B cell (primary cell): ENCODE results near the gene IFT27. TPM values are rescaled to one million over a fixed set of nuclear protein-coding genes. Genes with fewer than 3 reads are reported as not detected.

Experiments used
- ATAC-seq: fragments of 200-7000 bp; cut with Tn5 transposase; one replicate; pipeline ENCODE4 v1.10.0; 2021; ENCODE audit warnings: low read depth, mild to moderate bottlenecking, moderate number of reproducible peaks, moderate library complexity
- CTCF ChIA-PET: fragments of 350-600 bp; sonication (Branson Sonifier 250); formaldehyde crosslinking; loops from one replicate; lab custom pipeline; 2021; ENCODE audit warnings: antibody characterized with exemption, inconsistent platforms; lab: Charles Lee
- POLR2A ChIA-PET: fragments of 350-600 bp; sonication (Branson Sonifier 250); formaldehyde crosslinking; loops from one replicate; lab custom pipeline; 2021; ENCODE audit warnings: antibody characterized with exemption; lab: Charles Lee
- DNase-seq: peaks from one replicate; pipeline ENCODE4 v3.0.0; 2013
- H2AFZ ChIP-seq: 2 replicates; pipeline ENCODE4 v1.6.1; 2012; ENCODE audit warnings: mild to moderate bottlenecking, low read depth, low read length; ENCODE audit not compliant: insufficient read depth, poor library complexity, severe bottlenecking
- H3K27ac ChIP-seq, 2 donors: 1 replicate in 1 of 2; 2 replicates in 1 of 2; pipeline ENCODE4 v1.5.1; 2012 to 2013; ENCODE audit warnings: low read length in 2 of 2, mild to moderate bottlenecking in 2 of 2, moderate library complexity in 1 of 2
- H3K27me3 ChIP-seq, 4 experiments: fragments of 200-600 bp in 1 of 4; sonication (generic) in 1 of 4; replicated peaks in 1 of 4; 1 replicate in 2 of 4; 2 replicates in 2 of 4; pipeline versions ENCODE4 v1.6.1 to v1.7.0; 2013 to 2016; ENCODE audit warnings: low read length in 3 of 4, mild to moderate bottlenecking in 2 of 4, mixed read lengths in 1 of 4, moderate library complexity in 1 of 4; ENCODE audit not compliant: insufficient read depth in 4 of 4, control insufficient read depth in 3 of 4; ENCODE audit errors: control extremely low read depth in 1 of 4
- H3K36me3 ChIP-seq, 2 experiments: replicated peaks in 1 of 2; 1 replicate in 1 of 2; 2 replicates in 1 of 2; pipeline versions ENCODE4 v1.6.1 to v1.7.1; 2013; ENCODE audit warnings: low read length in 1 of 2; ENCODE audit not compliant: insufficient read depth in 2 of 2, control insufficient read depth in 1 of 2; ENCODE audit errors: control extremely low read depth in 1 of 2, extremely low read depth in 1 of 2
- H3K4me1 ChIP-seq, 2 donors: fragments of 200-600 bp in 1 of 2; sonication (generic) in 1 of 2; 1 replicate in 1 of 2; 2 replicates in 1 of 2; pipeline versions ENCODE4 v1.5.1 to v1.6.1; 2013 to 2017; ENCODE audit warnings: low read length in 2 of 2; ENCODE audit not compliant: control insufficient read depth in 2 of 2, insufficient read depth in 2 of 2
- H3K4me2 ChIP-seq: replicated peaks from 2 replicates; pipeline ENCODE3; 2012; ENCODE audit warnings: mild to moderate bottlenecking, low read depth, low read length; ENCODE audit not compliant: poor library complexity, severe bottlenecking
- H3K4me3 ChIP-seq, 5 experiments: fragments of 200-600 bp in 1 of 5; sonication (generic) in 1 of 5; 1 replicate in 3 of 5; 2 replicates in 2 of 5; pipeline versions ENCODE4 v1.5.1 to v1.7.0; 2011 to 2016; ENCODE audit warnings: low read length in 4 of 5, mild to moderate bottlenecking in 4 of 5, low read depth in 2 of 5, control low read depth in 1 of 5, moderate library complexity in 1 of 5; ENCODE audit not compliant: insufficient read depth in 1 of 5; ENCODE audit errors: control extremely low read depth in 1 of 5, extremely low read depth in 1 of 5
- H3K79me2 ChIP-seq: fragments of 200-600 bp; sonication (generic); one replicate; pipeline ENCODE4 v1.6.0; 2016; ENCODE audit warnings: low read length; ENCODE audit not compliant: control insufficient read depth, insufficient read depth
- H3K9ac ChIP-seq: fragments of 200-600 bp; sonication (generic); 2 replicates; pipeline ENCODE4 v1.6.1; 2017; ENCODE audit warnings: mild to moderate bottlenecking, low read length, moderate library complexity
- H3K9me3 ChIP-seq, 3 donors: one replicate each; pipeline versions ENCODE4 v1.6.1 to v1.7.1; 2013; ENCODE audit warnings: low read length in 2 of 3; ENCODE audit not compliant: control insufficient read depth in 2 of 3, insufficient read depth in 1 of 3; ENCODE audit errors: control extremely low read depth in 1 of 3
- H4K20me1 ChIP-seq: 2 replicates; pipeline ENCODE4 v1.6.0; 2012; ENCODE audit warnings: mild to moderate bottlenecking, low read length; ENCODE audit not compliant: insufficient read depth, control insufficient read depth, poor library complexity, severe bottlenecking
- H3K27ac Mint-ChIP-seq: one replicate; pipeline ENCODE4 v1.8.0; 2021; ENCODE audit warnings: mixed read lengths
- H3K27me3 Mint-ChIP-seq: one replicate; pipeline ENCODE4 v1.8.0; 2021; ENCODE audit warnings: mixed read lengths
- H3K4me1 Mint-ChIP-seq: one replicate; pipeline ENCODE4 v1.8.0; 2021; ENCODE audit warnings: mixed read lengths
- H3K4me3 Mint-ChIP-seq: one replicate; pipeline ENCODE4 v1.8.0; 2021; ENCODE audit warnings: mixed read lengths
- H3K9me3 Mint-ChIP-seq: one replicate; pipeline ENCODE4 v1.8.0; 2022; ENCODE audit warnings: mixed read lengths; ENCODE audit not compliant: insufficient read depth
- CTCF ChIP-seq: fragments of 200-600 bp; IDR thresholded peaks from one replicate; pipeline ENCODE4 v1.8.0; 2022; ENCODE audit warnings: antibody characterized with exemption, mild to moderate bottlenecking
- EZH2 ChIP-seq: IDR thresholded peaks from 2 replicates; pipeline ENCODE4 v1.6.1; 2012; ENCODE audit warnings: borderline replicate concordance, low read depth, mild to moderate bottlenecking, moderate library complexity, low read length; ENCODE audit not compliant: insufficient read depth, poor library complexity, severe bottlenecking
- WGBS: methylation state at CpG from one replicate; pipeline ENCODE4 v1.1.5; 2013; ENCODE audit warnings: missing lambda C conversion rate; ENCODE audit not compliant: insufficient coverage; 5-methylcytosine and 5-hydroxymethylcytosine counted together
- intact Hi-C: fragments of 100-400 bp; cut with micrococcal nuclease; formaldehyde crosslinking; loops from one replicate; pipeline ENCODE4 v1.10.0; 2022
- polyA plus RNA-seq: library from polyadenylated mRNA; depleted of rRNA; stranded (reverse); fragments of >200 nt; gene quantifications from 2 replicates; pipeline ENCODE4 v1.2.3, GENCODE V29; 2012
- total RNA-seq, 2 donors: library from RNA; stranded (reverse); fragments of 120-200 nt in 1 of 2; gene quantifications; 1 replicate in 1 of 2; 2 replicates in 1 of 2; pipeline versions ENCODE4 v1.2.3 to v1.2.4, GENCODE V29; 2013 to 2022

The IFT27 gene
- total and polyA plus RNA-seq, 2 donors (not counting 1 experiment from before 2014, with no cell fraction given), result 17.1 to 42.8 TPM

DNA sequence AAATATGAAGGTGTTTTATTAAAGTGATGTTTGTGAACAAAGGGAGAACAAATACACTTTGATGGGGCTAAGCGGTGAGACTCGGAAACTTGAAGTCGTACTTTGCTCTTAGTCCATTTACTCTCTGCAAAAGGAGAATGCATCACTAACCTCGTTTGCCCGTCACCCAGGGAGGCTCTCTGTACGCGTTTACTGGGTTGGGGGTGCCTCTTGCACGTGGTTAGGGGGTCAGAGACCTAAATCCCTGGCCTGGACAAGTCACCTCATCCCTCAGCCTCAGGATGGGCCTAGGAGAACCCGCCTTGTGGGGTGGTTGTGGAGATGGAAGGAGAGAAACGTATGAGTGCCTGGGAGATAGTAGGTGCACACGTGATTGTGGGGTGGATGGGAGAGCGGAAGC lies 803 bp upstream of the IFT27 start:
- Histone ChIP-seq H3K27ac (peak overlapping the region; percentile 31 to 80), H3K9ac (peak overlapping the region; percentile 35), H3K27me3 (no peaks in the 10 kb centered on the region), H3K9me3 (peaks cover 0 to 3% (median 0%) of the 10 kb centered on the region in 3 donors), H3K79me2 (peaks cover 10% of the 10 kb centered on the region), H4K20me1 (no peaks in the 10 kb centered on the region), H3K4me2 (peak overlapping the region; percentile 81), H3K4me3 (peak overlapping the region; percentile 6 to 82 (median 37)), H3K4me1 (peaks cover 13 to 18% of the 10 kb centered on the region in 2 donors), H2AFZ (peak overlapping the region; percentile 83), H3K36me3 (no peaks in the 10 kb centered on the region)
- peak overlapping the region; percentile 95 for H3K27ac Mint-ChIP-seq
- peaks cover 20% of the 10 kb centered on the region for H3K4me1 Mint-ChIP-seq
- intact Hi-C loops, result loop anchor here (1.0 to 10.0 kb wide), 5 partner anchors 84 to 1474 kb away; partner anchors contain the start of genes EIF3D, KCTD17, MFNG and NCF4
- ATAC-seq (no peak), DNase-seq (no peak)
- H3K4me3 Mint-ChIP-seq, result peak overlapping the region; percentile 96
- no peaks in the 10 kb centered on the region for H3K27me3 Mint-ChIP-seq
- CTCF ChIA-PET, result interaction anchor here (1.0 to 3.9 kb wide), 5 partner anchors 10 to 268 kb away, joined by 4 to 27 read pairs (median 17); no protein-coding TSS in a partner anchor
- POLR2A ChIA-PET, result interaction anchor here (1.1 to 2.0 kb wide), 3 partner anchors 83 to 294 kb away, joined by 3 to 13 read pairs (median 6); partner anchors contain the start of genes EIF3D and NCF4
- no peaks in the 10 kb centered on the region for H3K9me3 Mint-ChIP-seq
- TF ChIP-seq CTCF, result no peak
- TF ChIP-seq EZH2, result no peak
- WGBS, result 86% methylated on average over 10 of the region's 12 CpGs

DNA sequence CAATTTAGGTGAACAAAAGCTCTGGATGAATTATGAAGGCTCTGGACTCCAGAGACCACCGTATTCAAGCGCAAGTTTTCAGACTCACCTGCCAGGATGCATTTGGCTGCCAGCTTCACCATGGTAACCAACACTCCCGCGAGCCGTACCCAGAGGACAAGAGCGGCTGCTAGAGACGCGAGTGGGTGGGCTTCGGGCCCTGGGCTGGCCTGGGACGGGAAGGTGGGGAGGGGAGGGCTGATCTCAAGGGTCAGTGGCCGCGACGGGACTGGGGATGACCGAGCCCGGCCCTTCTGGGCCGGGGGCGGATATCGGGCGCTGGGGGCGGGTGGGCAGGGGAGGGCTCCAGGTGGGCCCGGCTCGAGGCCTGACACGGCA lies 344 bp downstream of the IFT27 start:
- POLR2A ChIA-PET, result interaction anchor here (0.6 to 2.0 kb wide), 9 partner anchors 19 to 861 kb away, joined by 3 to 13 read pairs (median 4); partner anchors contain the start of genes EIF3D and NCF4
- DNase-seq, result peak; percentile 70
- no peaks in the 10 kb centered on the region for H4K20me1 ChIP-seq
- H3K9me3 Mint-ChIP-seq, result no peaks in the 10 kb centered on the region
- CTCF ChIA-PET, result interaction anchor here (0.5 to 3.9 kb wide), 8 partner anchors 11 to 269 kb away, joined by 3 to 27 read pairs (median 4); no protein-coding TSS in a partner anchor
- peak overlapping the region; percentile 96 for H3K4me3 Mint-ChIP-seq
- H3K4me1 ChIP-seq, result peaks cover 13 to 17% of the 10 kb centered on the region in 2 donors
- H3K9ac ChIP-seq, result peak overlapping the region; percentile 88
- H3K9me3 ChIP-seq, result peaks cover 0 to 3% (median 0%) of the 10 kb centered on the region in 3 donors
- H3K27me3 ChIP-seq, result no peaks in the 10 kb centered on the region
- H3K4me3 ChIP-seq, result peak overlapping the region; percentile 60 to 82 (median 73)
- peak overlapping the region; percentile 87 for H3K4me2 ChIP-seq
- peak; percentile 1 for ATAC-seq
- no peaks in the 10 kb centered on the region for H3K36me3 ChIP-seq
- WGBS, result 0% methylated on average over 17 of the region's 23 CpGs
- H3K79me2 ChIP-seq, result peaks cover 13% of the 10 kb centered on the region
- intact Hi-C loops, result loop anchor here (5.0 to 10.0 kb wide), 2 partner anchors 709 to 1473 kb away; partner anchors contain the start of gene MFNG
- H3K27me3 Mint-ChIP-seq, result no peaks in the 10 kb centered on the region
- H2AFZ ChIP-seq, result peak overlapping the region; percentile 82
- peak overlapping the region; percentile 95 for H3K27ac Mint-ChIP-seq
- peaks cover 16% of the 10 kb centered on the region for H3K4me1 Mint-ChIP-seq
- peak overlapping the region; percentile 80 to 91 for H3K27ac ChIP-seq
- TF ChIP-seq EZH2 (no peak), CTCF (no peak)
